ENCODE results near the gene SYT17.

Gene SYT17

DNA sequence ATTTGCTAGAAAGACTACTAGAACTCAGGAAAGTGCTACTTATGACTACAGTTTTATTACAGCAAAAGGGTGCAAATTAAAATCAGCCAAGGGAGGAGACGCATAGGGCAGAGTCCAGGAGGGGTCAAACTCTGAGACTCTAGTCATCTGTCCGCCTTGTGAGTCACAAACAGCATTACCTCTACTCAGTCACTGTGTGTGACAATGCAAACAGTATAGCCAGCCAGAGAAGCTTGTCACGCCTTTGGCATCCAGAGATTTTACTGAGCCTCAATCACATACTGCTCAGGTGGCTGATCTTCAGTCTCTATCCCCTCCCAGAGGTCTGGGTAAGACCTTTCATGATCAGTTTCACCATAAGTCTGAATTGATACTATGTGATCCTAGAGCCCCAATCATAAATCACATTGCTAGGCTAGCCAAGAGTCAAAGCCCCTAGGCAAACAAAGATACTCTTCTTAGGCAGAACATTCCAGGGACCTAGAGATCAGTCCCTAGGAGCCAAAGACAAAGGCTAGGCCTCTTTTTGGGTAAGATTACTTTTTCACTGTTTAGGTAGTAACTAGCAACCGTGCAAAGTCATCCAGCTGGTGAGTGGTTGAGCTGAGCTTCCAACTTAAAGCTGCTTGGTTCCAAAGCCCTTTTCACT, 68.6 kb downstream of the SYT17 start:
- TF ChIP-seq ISL1 (CRISPR knock-in tag; IDR thresholded peaks at IDR 0.05) = no peak
- no peak for TF ChIP-seq ZNF8 (CRISPR knock-in tag; IDR thresholded peaks at IDR 0.05)

DNA sequence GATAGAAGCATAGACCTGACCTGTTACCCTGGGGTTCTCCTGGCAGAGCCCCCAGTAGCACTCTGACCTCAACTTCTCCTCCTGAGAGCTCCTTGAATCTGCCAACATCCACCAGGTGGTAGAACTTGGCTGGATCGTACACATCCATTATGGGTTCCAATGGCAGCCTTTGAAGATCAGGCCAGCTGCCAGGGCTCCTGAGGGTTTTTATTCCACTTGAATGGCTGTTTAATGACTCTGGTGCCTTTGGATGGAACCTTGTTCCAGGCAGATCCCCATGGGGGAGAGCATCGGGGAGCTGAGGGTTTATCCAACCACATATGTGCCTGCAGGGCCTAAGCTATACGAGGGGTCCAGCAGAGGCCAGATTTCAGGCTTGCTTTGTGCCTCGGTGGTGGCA, 70.4 kb downstream of the SYT17 start:
- no peak for ATAC-seq
- no peak for TF ChIP-seq ZFP30 (CRISPR knock-in tag; IDR thresholded peaks at IDR 0.05)
- no peak for TF ChIP-seq ZNF8 (CRISPR knock-in tag; IDR thresholded peaks at IDR 0.05)
- no peak for TF ChIP-seq PPARA (CRISPR knock-in tag; IDR thresholded peaks at IDR 0.05; ENCODE audit: borderline replicate concordance)
- TF ChIP-seq ZNF70 (CRISPR knock-in tag; IDR thresholded peaks at IDR 0.05) = no peak
- TF ChIP-seq, protein P1, sequence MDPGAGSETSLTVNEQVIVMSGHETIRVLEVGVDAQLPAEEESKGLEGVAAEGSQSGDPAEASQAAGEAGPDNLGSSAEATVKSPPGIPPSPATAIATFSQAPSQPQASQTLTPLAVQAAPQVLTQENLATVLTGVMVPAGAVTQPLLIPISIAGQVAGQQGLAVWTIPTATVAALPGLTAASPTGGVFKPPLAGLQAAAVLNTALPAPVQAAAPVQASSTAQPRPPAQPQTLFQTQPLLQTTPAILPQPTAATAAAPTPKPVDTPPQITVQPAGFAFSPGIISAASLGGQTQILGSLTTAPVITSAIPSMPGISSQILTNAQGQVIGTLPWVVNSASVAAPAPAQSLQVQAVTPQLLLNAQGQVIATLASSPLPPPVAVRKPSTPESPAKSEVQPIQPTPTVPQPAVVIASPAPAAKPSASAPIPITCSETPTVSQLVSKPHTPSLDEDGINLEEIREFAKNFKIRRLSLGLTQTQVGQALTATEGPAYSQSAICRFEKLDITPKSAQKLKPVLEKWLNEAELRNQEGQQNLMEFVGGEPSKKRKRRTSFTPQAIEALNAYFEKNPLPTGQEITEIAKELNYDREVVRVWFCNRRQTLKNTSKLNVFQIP (CRISPR knock-in tag; IDR thresholded peaks at IDR 0.05; ENCODE audit: borderline replicate concordance, low read depth) = no peak
- TF ChIP-seq ZC3H10 (CRISPR knock-in tag; IDR thresholded peaks at IDR 0.05) = no peak
- TF ChIP-seq, protein P2, sequence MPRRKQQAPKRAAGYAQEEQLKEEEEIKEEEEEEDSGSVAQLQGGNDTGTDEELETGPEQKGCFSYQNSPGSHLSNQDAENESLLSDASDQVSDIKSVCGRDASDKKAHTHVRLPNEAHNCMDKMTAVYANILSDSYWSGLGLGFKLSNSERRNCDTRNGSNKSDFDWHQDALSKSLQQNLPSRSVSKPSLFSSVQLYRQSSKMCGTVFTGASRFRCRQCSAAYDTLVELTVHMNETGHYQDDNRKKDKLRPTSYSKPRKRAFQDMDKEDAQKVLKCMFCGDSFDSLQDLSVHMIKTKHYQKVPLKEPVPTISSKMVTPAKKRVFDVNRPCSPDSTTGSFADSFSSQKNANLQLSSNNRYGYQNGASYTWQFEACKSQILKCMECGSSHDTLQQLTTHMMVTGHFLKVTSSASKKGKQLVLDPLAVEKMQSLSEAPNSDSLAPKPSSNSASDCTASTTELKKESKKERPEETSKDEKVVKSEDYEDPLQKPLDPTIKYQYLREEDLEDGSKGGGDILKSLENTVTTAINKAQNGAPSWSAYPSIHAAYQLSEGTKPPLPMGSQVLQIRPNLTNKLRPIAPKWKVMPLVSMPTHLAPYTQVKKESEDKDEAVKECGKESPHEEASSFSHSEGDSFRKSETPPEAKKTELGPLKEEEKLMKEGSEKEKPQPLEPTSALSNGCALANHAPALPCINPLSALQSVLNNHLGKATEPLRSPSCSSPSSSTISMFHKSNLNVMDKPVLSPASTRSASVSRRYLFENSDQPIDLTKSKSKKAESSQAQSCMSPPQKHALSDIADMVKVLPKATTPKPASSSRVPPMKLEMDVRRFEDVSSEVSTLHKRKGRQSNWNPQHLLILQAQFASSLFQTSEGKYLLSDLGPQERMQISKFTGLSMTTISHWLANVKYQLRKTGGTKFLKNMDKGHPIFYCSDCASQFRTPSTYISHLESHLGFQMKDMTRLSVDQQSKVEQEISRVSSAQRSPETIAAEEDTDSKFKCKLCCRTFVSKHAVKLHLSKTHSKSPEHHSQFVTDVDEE (CRISPR knock-in tag; IDR thresholded peaks at IDR 0.05) = no peak
- no peak for TF ChIP-seq SNAI2 (CRISPR knock-in tag; IDR thresholded peaks at IDR 0.05)
- no peak for TF ChIP-seq ARNTL (CRISPR knock-in tag; IDR thresholded peaks at IDR 0.05; ENCODE audit: borderline replicate concordance, low read depth)
- TF ChIP-seq, protein P3, sequence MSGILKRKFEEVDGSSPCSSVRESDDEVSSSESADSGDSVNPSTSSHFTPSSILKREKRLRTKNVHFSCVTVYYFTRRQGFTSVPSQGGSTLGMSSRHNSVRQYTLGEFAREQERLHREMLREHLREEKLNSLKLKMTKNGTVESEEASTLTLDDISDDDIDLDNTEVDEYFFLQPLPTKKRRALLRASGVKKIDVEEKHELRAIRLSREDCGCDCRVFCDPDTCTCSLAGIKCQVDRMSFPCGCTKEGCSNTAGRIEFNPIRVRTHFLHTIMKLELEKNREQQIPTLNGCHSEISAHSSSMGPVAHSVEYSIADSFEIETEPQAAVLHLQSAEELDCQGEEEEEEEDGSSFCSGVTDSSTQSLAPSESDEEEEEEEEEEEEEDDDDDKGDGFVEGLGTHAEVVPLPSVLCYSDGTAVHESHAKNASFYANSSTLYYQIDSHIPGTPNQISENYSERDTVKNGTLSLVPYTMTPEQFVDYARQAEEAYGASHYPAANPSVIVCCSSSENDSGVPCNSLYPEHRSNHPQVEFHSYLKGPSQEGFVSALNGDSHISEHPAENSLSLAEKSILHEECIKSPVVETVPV (CRISPR knock-in tag; IDR thresholded peaks at IDR 0.05) = no peak
- TF ChIP-seq, protein P4, sequence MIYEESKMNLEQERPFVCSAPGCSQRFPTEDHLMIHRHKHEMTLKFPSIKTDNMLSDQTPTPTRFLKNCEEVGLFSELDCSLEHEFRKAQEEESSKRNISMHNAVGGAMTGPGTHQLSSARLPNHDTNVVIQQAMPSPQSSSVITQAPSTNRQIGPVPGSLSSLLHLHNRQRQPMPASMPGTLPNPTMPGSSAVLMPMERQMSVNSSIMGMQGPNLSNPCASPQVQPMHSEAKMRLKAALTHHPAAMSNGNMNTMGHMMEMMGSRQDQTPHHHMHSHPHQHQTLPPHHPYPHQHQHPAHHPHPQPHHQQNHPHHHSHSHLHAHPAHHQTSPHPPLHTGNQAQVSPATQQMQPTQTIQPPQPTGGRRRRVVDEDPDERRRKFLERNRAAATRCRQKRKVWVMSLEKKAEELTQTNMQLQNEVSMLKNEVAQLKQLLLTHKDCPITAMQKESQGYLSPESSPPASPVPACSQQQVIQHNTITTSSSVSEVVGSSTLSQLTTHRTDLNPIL (CRISPR knock-in tag; IDR thresholded peaks at IDR 0.05; ENCODE audit: low read depth) = no peak

More for the DNA sequence above, 68.6 kb downstream of the SYT17 start:
- no peak for ATAC-seq

DNA sequence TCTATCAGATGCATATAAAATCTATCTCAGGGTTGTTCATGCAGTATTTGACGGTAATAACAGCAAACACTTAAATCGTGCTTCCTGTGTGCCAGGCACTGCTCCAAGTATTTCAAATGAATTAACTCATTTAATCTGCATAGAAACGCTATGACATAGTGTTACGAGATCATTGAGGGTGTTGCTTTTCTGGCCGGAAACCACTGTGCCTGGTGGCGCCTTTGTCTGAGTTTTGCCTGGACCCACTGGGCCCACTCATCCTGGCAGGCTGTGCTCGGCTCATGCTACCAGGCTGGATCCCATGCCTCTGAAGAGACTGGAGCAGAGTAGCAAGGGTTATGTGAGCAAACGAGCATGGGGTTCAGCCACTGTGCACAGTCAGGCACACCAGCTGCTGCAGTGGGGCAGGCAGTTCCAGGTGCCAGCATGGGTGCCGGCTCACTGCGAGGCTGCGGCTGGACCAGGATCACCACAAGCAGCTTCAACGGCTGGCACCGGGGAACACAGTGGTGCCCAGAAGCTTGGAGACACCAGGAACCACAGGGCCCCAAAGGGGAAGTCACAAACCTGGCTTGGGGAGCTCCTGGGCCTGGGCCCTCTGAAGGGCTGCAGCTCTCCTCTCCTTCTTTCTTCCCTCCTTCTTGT, 71.6 kb downstream of the SYT17 start:
- TF ChIP-seq ZNF70 (CRISPR knock-in tag; IDR thresholded peaks at IDR 0.05) (no peak), ZNF8 (CRISPR knock-in tag; IDR thresholded peaks at IDR 0.05) (no peak), ESRRG (CRISPR knock-in tag; IDR thresholded peaks at IDR 0.05) (no peak), ARNTL (CRISPR knock-in tag; IDR thresholded peaks at IDR 0.05; ENCODE audit: borderline replicate concordance, low read depth) (no peak), SNAI2 (CRISPR knock-in tag; IDR thresholded peaks at IDR 0.05) (no peak)
- TF ChIP-seq, protein P1 (CRISPR knock-in tag; IDR thresholded peaks at IDR 0.05; ENCODE audit: borderline replicate concordance, low read depth) = no peak
- ATAC-seq = no peak

DNA sequence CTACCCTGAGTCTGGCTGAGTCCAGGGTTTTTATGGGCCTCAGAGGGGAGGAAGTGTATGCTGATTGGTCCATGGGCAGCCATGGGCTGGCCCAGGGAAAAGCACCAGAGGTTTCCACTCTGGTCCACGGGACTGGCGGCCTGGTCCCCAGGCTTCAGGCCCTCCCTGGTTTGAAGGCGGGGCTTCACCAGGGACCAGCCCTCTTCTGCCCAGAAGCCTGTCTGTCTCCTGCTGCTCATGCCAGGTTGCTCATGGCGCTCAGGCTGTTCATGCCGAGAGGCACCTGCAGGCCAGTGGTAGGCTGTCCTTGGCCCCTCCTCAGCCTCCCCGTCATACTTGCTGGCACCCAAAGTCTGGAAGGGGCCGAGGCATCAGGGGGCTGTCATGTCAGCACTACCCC, 72.5 kb downstream of the SYT17 start:
- TF ChIP-seq ZFP30 (CRISPR knock-in tag; IDR thresholded peaks at IDR 0.05) = no peak
- no peak for TF ChIP-seq ESRRG (CRISPR knock-in tag; IDR thresholded peaks at IDR 0.05)
- TF ChIP-seq ZNF8 (CRISPR knock-in tag; IDR thresholded peaks at IDR 0.05) = no peak
- ATAC-seq = no peak

DNA sequence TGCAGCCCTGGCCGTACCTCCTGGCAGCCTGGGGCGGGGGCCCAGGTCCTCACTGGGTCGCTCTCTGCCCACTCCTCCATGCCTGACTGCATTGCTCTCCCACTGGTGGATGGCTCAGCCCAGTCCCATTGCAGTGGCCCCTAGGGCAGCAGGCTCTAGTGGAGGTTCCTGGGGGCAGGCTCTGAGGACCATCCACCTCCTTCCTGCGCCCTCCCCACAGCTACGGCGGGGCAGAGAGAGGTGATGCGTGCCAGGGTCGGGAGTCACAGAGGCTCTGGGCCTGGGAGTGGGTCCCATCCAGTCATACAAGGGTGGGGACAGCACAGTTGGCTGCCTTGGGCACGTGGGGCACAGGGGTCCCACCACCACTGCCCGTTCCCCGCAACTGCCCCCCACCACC, 73.5 kb downstream of the SYT17 start:
- ATAC-seq = no peak
- TF ChIP-seq, protein P5, sequence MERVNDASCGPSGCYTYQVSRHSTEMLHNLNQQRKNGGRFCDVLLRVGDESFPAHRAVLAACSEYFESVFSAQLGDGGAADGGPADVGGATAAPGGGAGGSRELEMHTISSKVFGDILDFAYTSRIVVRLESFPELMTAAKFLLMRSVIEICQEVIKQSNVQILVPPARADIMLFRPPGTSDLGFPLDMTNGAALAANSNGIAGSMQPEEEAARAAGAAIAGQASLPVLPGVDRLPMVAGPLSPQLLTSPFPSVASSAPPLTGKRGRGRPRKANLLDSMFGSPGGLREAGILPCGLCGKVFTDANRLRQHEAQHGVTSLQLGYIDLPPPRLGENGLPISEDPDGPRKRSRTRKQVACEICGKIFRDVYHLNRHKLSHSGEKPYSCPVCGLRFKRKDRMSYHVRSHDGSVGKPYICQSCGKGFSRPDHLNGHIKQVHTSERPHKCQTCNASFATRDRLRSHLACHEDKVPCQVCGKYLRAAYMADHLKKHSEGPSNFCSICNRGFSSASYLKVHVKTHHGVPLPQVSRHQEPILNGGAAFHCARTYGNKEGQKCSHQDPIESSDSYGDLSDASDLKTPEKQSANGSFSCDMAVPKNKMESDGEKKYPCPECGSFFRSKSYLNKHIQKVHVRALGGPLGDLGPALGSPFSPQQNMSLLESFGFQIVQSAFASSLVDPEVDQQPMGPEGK (CRISPR knock-in tag; IDR thresholded peaks at IDR 0.05; ENCODE audit: borderline replicate concordance) = no peak
- TF ChIP-seq RARB (CRISPR knock-in tag; IDR thresholded peaks at IDR 0.05) = no peak
- TF ChIP-seq ESRRG (CRISPR knock-in tag; IDR thresholded peaks at IDR 0.05) = no peak
- TF ChIP-seq, protein P2 (CRISPR knock-in tag; IDR thresholded peaks at IDR 0.05) = no peak
- no peak for TF ChIP-seq ZFP3 (CRISPR knock-in tag; IDR thresholded peaks at IDR 0.05)
